NCI-H226 (cell line): Measurements from ENCODE around the gene MAPKAP1.

Experiments used
- DNase-seq: peaks from one replicate; pipeline ENCODE4 v3.0.0-alpha.2; 2015

Gene MAPKAP1

GRCh38 chr9:125507226-125507625, 199.8 kb downstream of the MAPKAP1 start:
- DNase-seq = no peak

- no peak for DNase-seq
Observed at GRCh38 chr9:125505988-125506438, 201.0 kb downstream of the MAPKAP1 start.

GRCh38 chr9:125504616-125505015, 202.4 kb downstream of the MAPKAP1 start:
- DNase-seq = no peak

GRCh38 chr9:125497906-125498305, 209.1 kb downstream of the MAPKAP1 start:
- no peak for DNase-seq

- no peak for DNase-seq
Observed at GRCh38 chr9:125497478-125497877, 209.5 kb downstream of the MAPKAP1 start.

GRCh38 chr9:125496313-125496834, 210.6 kb downstream of the MAPKAP1 start:
- no peak for DNase-seq

GRCh38 chr9:125495172-125496119, 211.6 kb downstream of the MAPKAP1 start:
- peak; percentile 40 for DNase-seq

- no peak for DNase-seq
Observed at GRCh38 chr9:125494653-125494915, 212.4 kb downstream of the MAPKAP1 start.

GRCh38 chr9:125493881-125494652, 212.9 kb downstream of the MAPKAP1 start:
- peak; percentile 14 for DNase-seq

GRCh38 chr9:125493384-125493783, 213.6 kb downstream of the MAPKAP1 start:
- DNase-seq = no peak

GRCh38 chr9:125492719-125493118, 214.3 kb downstream of the MAPKAP1 start:
- DNase-seq = no peak

GRCh38 chr9:125487842-125488241, 219.2 kb downstream of the MAPKAP1 start:
- DNase-seq = no peak

GRCh38 chr9:125486576-125486975, 220.4 kb downstream of the MAPKAP1 start:
- no peak for DNase-seq

- no peak for DNase-seq
Observed at GRCh38 chr9:125486152-125486508, 220.9 kb downstream of the MAPKAP1 start.

- no peak for DNase-seq
Observed at GRCh38 chr9:125485471-125486151, 221.4 kb downstream of the MAPKAP1 start.

- peak; percentile 79 for DNase-seq
Observed at GRCh38 chr9:125484350-125485282, 222.4 kb downstream of the MAPKAP1 start.

- no peak for DNase-seq
Observed at GRCh38 chr9:125483697-125484096, 223.3 kb downstream of the MAPKAP1 start.

GRCh38 chr9:125479846-125480615, 227.0 kb downstream of the MAPKAP1 start:
- DNase-seq = peak; percentile 18

- DNase-seq = no peak
Observed at GRCh38 chr9:125477089-125477544, 229.9 kb downstream of the MAPKAP1 start.

GRCh38 chr9:125476645-125477044, 230.4 kb downstream of the MAPKAP1 start:
- no peak for DNase-seq

- no peak for DNase-seq
Observed at GRCh38 chr9:125475385-125475784, 231.6 kb downstream of the MAPKAP1 start.
